Stimulated activated naive CD8-positive, alpha-beta T cell treated with anti-CD3 and anti-CD28 coated beads, Interleukin-15, amount 100 ng/mL, for 72 hours (primary cell): ENCODE results near the gene DPAGT1.

Experiments
- ATAC-seq: fragments of 150-1000 bp; cut with Tn5 transposase; 2 replicates; pipeline ENCODE4 v1.10.0; 2021; ENCODE audit warnings: mild to moderate bottlenecking, moderate library complexity
- DNase-seq, 2 donors: peaks; one replicate each; pipeline ENCODE4 v3.0.0; 2021 to 2022
- H3K27ac Mint-ChIP-seq, 2 donors: one replicate each; pipeline ENCODE4 v1.8.0; 2022; ENCODE audit warnings: mild to moderate bottlenecking in 2 of 2, mixed read lengths in 2 of 2, moderate library complexity in 2 of 2
- H3K27me3 Mint-ChIP-seq: one replicate; pipeline ENCODE4 v1.8.0; 2022; ENCODE audit warnings: mixed read lengths
- H3K4me1 Mint-ChIP-seq: one replicate; pipeline ENCODE4 v1.8.0; 2022; ENCODE audit warnings: mild to moderate bottlenecking, mixed read lengths
- H3K4me3 Mint-ChIP-seq, 2 donors: one replicate each; pipeline ENCODE4 v1.8.0; 2022; ENCODE audit warnings: mild to moderate bottlenecking in 2 of 2, mixed read lengths in 2 of 2, moderate library complexity in 1 of 2
- H3K9me3 Mint-ChIP-seq, 2 donors: one replicate each; pipeline ENCODE4 v1.8.0; 2022; ENCODE audit warnings: mixed read lengths in 2 of 2

Gene DPAGT1

GRCh38 chr11:119120639-119121007, 19.0 kb upstream of the DPAGT1 start:
- no peak for ATAC-seq
- H3K4me3 Mint-ChIP-seq, result peak overlapping the region; percentile 95
- H3K27me3 Mint-ChIP-seq, result no peaks in the 10 kb centered on the region

DNA sequence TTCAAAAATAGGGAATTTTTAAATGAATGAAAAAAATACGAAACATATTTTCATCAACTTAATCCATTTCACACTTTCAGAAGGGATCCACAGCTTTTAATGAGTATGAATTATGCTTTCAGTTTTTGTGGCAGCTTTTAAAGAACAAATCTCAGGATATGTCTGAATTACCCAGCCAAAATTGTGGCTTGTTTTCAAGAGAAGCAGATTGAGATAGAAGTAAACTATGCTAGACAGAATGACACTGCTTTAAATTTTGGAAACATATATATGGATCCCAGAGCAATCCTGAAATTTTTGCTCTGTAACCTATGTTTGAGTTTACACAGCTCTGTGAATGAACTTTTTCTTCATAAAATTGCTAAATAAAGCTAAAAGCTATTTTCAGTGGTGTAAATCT, 17.3 kb upstream of the DPAGT1 start:
- DNase-seq (no peak), ATAC-seq (no peak)
- H3K9me3 Mint-ChIP-seq, result no peaks in the 10 kb centered on the region
- no peak overlapping the region for H3K27ac Mint-ChIP-seq
- H3K4me3 Mint-ChIP-seq, result no peak overlapping the region
- no peaks in the 10 kb centered on the region for H3K27me3 Mint-ChIP-seq
- peaks cover 65% of the 10 kb centered on the region for H3K4me1 Mint-ChIP-seq

More at GRCh38 chr11:119120639-119121007, 19.0 kb upstream of the DPAGT1 start:
- Mint-ChIP-seq H3K27ac (peak overlapping the region; percentile 88 to 96), H3K4me1 (peaks cover 58% of the 10 kb centered on the region), H3K9me3 (no peaks in the 10 kb centered on the region)
- DNase-seq, result no peak

DNA sequence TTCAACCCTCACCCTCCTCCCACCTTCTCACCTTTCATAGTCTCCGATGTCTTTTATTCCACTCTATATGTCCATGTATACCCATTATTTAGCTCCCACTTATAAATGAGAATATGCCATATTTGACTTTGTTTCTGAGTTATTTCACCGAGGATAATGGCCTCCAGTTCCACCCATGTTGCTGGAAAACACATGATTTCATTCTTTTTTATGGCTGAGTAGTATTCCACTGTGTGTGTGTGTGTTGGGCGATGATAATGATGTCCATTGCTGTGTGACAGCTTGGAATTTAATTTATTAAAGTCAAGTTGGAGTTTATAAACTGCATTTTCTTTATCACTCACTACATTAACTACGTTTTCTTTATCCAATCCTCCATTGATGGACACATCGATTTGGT, 16.6 kb upstream of the DPAGT1 start:
- Mint-ChIP-seq H3K9me3 (no peaks in the 10 kb centered on the region), H3K27me3 (no peaks in the 10 kb centered on the region), H3K4me1 (peaks cover 64% of the 10 kb centered on the region), H3K27ac (no peak overlapping the region), H3K4me3 (no peak overlapping the region)
- no peak for ATAC-seq
- DNase-seq, result no peak

DNA sequence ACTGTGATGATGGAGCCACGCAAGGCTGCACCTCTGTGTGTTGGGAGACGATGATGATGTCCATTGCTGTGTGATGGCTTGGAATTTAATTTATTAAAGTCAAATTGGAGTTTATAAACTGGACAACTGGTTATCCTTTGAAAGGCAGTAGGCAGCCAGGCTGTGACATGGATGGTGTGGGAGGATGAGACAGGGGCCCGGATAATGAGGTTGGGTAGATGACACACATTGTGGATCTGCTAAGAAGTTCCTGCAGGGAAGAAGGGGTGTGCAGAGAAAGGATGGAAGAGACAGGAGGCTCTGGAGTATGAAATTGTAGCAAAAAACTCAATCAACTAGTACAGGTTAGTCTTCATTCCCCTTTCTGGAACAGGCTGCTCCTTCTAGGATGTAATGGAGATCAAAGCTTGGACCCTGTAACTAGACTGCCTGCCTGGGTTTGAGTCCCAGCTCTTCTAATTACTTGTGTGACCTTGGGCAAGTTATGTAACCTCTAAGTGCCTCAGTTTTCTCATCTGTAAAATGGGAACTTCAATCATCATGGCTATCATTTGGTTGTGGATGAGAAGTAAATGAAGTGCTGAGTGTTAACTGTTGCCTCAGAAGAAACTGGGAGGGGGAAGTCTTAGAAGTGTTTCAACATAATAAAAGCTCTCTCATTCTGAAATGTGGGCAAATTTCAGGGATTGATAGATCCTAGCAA, 15.5 kb upstream of the DPAGT1 start:
- H3K4me3 Mint-ChIP-seq, result no peak overlapping the region
- ATAC-seq (no peak), DNase-seq (no peak)
- no peaks in the 10 kb centered on the region for H3K9me3 Mint-ChIP-seq
- no peaks in the 10 kb centered on the region for H3K27me3 Mint-ChIP-seq
- H3K27ac Mint-ChIP-seq, result peak overlapping the region in 1 of 2 donors; percentile 86
- H3K4me1 Mint-ChIP-seq, result peaks cover 60% of the 10 kb centered on the region

DNA sequence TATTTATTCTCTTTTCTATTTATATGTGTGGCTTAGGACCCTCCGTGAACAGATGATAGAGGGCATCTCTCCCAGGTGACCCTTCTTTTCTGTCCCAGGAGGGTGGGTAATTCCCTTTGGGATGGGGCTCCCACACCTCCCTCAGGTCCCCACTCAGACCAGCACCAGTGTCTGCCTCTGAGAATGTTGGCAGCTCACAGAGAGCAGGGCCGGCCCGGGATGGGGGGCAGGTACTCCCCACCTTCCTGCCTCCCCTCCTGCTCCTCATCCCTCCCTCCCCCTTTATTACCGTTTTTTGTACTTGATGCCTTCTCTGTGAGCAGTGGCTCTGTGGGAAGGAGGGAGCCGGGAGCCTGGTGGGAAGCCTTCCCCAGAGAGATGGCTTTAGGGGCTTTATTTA, 14.9 kb upstream of the DPAGT1 start:
- no peaks in the 10 kb centered on the region for H3K27me3 Mint-ChIP-seq
- peaks cover 57% of the 10 kb centered on the region for H3K4me1 Mint-ChIP-seq
- no peak for ATAC-seq
- peak overlapping the region in 1 of 2 donors; percentile 86 for H3K27ac Mint-ChIP-seq
- H3K9me3 Mint-ChIP-seq, result no peaks in the 10 kb centered on the region
- DNase-seq, result no peak
- peak overlapping the region in 1 of 2 donors; percentile 88 for H3K4me3 Mint-ChIP-seq

DNA sequence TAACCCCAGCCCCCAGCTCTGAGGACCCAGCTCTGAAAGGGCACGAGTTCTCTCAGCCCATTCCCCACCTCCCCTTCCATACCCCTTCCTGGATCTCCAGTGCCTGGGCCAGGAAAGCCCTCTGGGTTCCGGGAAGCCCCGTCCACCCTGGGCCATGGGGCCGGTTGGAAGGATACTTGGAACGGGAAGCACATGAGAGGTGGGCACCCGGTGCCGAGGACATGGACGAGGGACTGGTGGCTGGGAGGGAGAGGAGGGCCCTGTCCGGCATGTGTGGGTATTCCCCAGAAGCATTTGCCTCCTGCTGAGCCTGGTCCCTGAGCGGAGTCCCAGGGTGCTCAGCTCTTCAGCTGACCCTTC, 14.6 kb upstream of the DPAGT1 start:
- H3K4me3 Mint-ChIP-seq, result peak overlapping the region; percentile 85 to 88
- H3K27me3 Mint-ChIP-seq, result no peaks in the 10 kb centered on the region
- DNase-seq (no peak), ATAC-seq (no peak)
- H3K9me3 Mint-ChIP-seq, result no peaks in the 10 kb centered on the region
- H3K4me1 Mint-ChIP-seq, result peaks cover 61% of the 10 kb centered on the region
- H3K27ac Mint-ChIP-seq, result peak overlapping the region; percentile 98 to 99

DNA sequence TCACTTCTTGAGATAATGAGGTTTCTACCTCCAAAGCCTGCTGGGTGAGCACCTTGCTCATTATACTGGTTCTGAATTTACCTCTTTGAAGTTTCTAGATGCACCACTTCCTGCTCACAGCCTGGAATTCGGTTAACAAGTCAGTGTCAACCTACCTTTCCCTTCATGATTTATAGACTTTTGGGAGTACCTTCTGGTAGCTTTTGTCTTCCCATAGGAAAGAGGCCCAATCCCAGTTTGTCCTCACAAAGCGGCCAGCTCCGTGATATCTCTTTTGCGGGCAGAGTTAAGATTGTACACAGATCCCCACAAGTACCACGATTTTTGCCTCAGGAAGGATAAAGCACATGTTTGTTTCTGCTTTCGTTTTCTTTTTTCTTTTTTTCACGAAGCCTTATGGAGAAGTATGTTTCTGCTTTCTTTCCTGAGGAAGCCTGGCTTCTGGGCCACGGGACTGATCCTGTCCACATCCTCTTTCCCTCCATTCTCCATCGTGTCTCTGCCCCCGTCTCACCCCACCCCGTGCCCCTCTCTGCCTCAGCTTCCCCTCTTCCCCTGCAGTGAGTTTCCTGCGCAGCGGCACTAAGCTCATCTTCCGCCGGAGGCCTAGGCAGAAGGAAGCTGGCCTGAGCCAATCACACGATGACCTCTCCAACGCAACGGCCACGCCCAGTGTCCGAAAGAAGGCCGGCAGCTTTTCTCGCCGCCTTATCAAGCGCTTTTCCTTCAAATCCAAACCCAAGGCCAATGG, 14.0 kb upstream of the DPAGT1 start:
- peak overlapping the region; percentile 85 to 88 for H3K4me3 Mint-ChIP-seq
- ATAC-seq, result peak; percentile 81
- H3K9me3 Mint-ChIP-seq, result no peaks in the 10 kb centered on the region
- peaks cover 59% of the 10 kb centered on the region for H3K4me1 Mint-ChIP-seq
- DNase-seq, result peak in 1 of 2 donors; percentile 48
- H3K27me3 Mint-ChIP-seq, result no peaks in the 10 kb centered on the region
- H3K27ac Mint-ChIP-seq, result peak overlapping the region; percentile 98 to 99

- peaks cover 65% of the 10 kb centered on the region for H3K4me1 Mint-ChIP-seq
- H3K27ac Mint-ChIP-seq, result peak overlapping the region in 1 of 2 donors; percentile 14
- no peak overlapping the region for H3K4me3 Mint-ChIP-seq
- H3K27me3 Mint-ChIP-seq, result no peaks in the 10 kb centered on the region
- no peaks in the 10 kb centered on the region for H3K9me3 Mint-ChIP-seq
- DNase-seq, result no peak
- ATAC-seq, result no peak
Measured at GRCh38 chr11:119114351-119114750, 12.7 kb upstream of the DPAGT1 start.

- Mint-ChIP-seq H3K4me1 (peaks cover 71% of the 10 kb centered on the region), H3K27me3 (no peaks in the 10 kb centered on the region), H3K9me3 (no peaks in the 10 kb centered on the region), H3K4me3 (no peak overlapping the region), H3K27ac (no peak overlapping the region)
- ATAC-seq (no peak), DNase-seq (no peak)
Measured at GRCh38 chr11:119113716-119114115, 12.1 kb upstream of the DPAGT1 start.

- no peaks in the 10 kb centered on the region for H3K27me3 Mint-ChIP-seq
- ATAC-seq, result no peak
- H3K4me1 Mint-ChIP-seq, result peaks cover 77% of the 10 kb centered on the region
- H3K9me3 Mint-ChIP-seq, result no peaks in the 10 kb centered on the region
- DNase-seq, result no peak
- H3K27ac Mint-ChIP-seq, result peak overlapping the region in 1 of 2 donors; percentile 5
- H3K4me3 Mint-ChIP-seq, result no peak overlapping the region
Measured at GRCh38 chr11:119112314-119113020, 10.8 kb upstream of the DPAGT1 start.

- DNase-seq (no peak), ATAC-seq (no peak)
- Mint-ChIP-seq H3K4me3 (no peak overlapping the region), H3K9me3 (no peaks in the 10 kb centered on the region), H3K27ac (no peak overlapping the region), H3K4me1 (peaks cover 73% of the 10 kb centered on the region), H3K27me3 (no peaks in the 10 kb centered on the region)
Measured at GRCh38 chr11:119111361-119111925, 9.8 kb upstream of the DPAGT1 start.

DNA sequence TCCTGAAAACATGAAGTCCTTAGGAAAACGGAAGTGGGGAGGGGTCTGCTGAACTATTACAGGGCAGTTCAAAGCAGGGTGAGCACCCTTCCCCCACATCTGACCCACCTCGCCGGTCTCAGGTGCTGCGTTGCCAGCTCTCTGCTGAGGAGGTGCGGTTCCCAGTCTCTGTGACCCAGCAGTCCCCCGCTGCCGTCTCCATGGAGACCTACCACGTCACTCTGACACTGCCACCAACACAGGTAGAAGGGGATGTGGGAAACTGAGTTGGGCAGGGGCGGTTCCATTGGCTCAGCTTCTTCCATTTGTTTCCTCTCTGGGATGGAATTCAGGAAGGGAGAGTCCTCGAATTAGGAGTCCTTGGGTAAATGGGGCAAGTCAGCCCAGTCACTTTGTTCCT, 8.8 kb upstream of the DPAGT1 start:
- no peak for DNase-seq
- no peak for ATAC-seq
- Mint-ChIP-seq H3K27ac (peak overlapping the region in 1 of 2 donors; percentile 44), H3K4me3 (no peak overlapping the region), H3K9me3 (no peaks in the 10 kb centered on the region), H3K4me1 (peaks cover 70% of the 10 kb centered on the region), H3K27me3 (no peaks in the 10 kb centered on the region)

DNA sequence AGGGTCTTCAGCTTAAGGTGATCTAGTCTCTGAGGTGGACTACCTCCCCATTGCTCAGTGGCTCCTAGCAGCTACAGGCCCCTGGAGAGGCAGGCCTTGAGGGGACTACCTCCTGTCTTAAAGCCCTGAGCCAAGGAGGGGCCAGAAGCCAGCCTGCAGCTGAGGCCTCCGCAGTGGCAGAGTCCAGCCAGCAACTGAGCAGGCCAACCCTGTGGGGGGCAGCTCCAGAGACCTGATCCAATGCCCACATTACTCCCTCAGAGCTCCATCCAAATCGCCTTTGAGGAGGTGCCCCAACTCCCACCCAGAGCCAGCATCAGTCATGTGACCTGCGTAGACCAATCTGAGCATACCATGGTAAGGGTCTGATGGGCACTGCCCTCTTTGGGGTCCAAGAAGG, 8.2 kb upstream of the DPAGT1 start:
- Mint-ChIP-seq H3K9me3 (no peaks in the 10 kb centered on the region), H3K4me1 (peaks cover 69% of the 10 kb centered on the region)

DNA sequence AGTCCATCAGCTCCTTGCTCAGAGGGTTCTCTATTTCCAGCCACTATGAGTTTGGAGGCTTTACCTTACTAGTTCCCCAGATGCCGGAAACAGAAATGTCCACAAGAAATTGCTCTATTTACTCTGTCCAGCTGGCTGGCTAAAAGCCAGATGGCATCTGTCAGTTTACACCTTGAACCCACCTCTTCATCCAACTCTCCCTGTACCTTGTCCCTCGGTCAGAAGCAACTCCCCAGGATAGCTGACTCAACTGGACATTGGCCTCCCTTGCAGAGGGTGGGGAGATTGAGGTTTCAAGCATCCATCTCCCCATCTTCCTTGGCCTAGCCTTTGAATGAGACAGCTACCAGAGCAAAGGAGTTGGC, 7.2 kb upstream of the DPAGT1 start:
- ATAC-seq (no peak), DNase-seq (no peak)
- Mint-ChIP-seq H3K4me1 (peaks cover 63% of the 10 kb centered on the region), H3K27me3 (no peaks in the 10 kb centered on the region), H3K4me3 (peak overlapping the region; percentile 96), H3K9me3 (no peaks in the 10 kb centered on the region), H3K27ac (no peak overlapping the region)

More for the DNA sequence above, 8.2 kb upstream of the DPAGT1 start:
- DNase-seq, result no peak
- ATAC-seq, result no peak
- H3K4me3 Mint-ChIP-seq, result peak overlapping the region; percentile 96
- no peak overlapping the region for H3K27ac Mint-ChIP-seq
- no peaks in the 10 kb centered on the region for H3K27me3 Mint-ChIP-seq

GRCh38 chr11:119108146-119108856, 6.6 kb upstream of the DPAGT1 start:
- DNase-seq, result peak in 1 of 2 donors; percentile 50
- Mint-ChIP-seq H3K4me1 (peaks cover 60% of the 10 kb centered on the region), H3K27me3 (no peaks in the 10 kb centered on the region), H3K27ac (peak overlapping the region; percentile 92), H3K9me3 (no peaks in the 10 kb centered on the region), H3K4me3 (peak overlapping the region; percentile 96)
- peak; percentile 43 for ATAC-seq
